HG02759 (cell line): ENCODE data around the gene MAP1A.

Experiments used
- ATAC-seq: cut with Tn5 transposase; IDR thresholded peaks from one replicate; pipeline ENCODE4 v1.9.1; 2021; ENCODE audit warnings: mild to moderate bottlenecking, moderate library complexity; ENCODE audit not compliant: unreplicated experiment

MAP1A gene

GRCh38 chr15:43517354-43518196 lies at the start of gene MAP1A:
Gene MAP1A (plus strand): TSS chr15:43517608. CDS start chr15:43521474, 3,866 bp downstream.
- no peak for ATAC-seq

GRCh38 chr15:43469867-43470266 lies 47.5 kb upstream of the MAP1A start:
- no peak for ATAC-seq

- ATAC-seq, result no peak
Measured at GRCh38 chr15:43471975-43472374, 45.4 kb upstream of the MAP1A start.

GRCh38 chr15:43473885-43474284 lies 43.5 kb upstream of the MAP1A start:
- ATAC-seq, result no peak

- no peak for ATAC-seq
Measured at GRCh38 chr15:43483297-43484128, 33.9 kb upstream of the MAP1A start.

DNA sequence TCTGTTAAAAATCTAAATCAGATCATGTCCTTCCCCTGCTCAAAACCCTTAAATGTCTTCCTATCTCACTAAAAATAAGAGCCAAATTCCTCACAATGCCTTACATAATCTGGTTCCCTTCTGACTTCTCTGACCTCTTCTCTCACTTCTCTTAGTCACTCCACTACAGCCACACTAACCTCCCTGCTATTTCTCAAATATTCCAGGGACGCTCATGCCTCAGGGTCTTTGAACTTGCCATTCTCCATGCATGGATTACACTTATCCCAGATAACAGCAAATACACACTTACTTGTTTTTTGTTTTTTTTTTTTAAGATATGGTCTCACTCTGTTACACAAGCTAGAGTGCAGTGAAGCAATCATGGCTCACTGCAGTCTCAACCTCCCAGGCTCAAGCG lies 33.0 kb upstream of the MAP1A start:
- ATAC-seq, result no peak

- ATAC-seq, result no peak
Measured at GRCh38 chr15:43487271-43487895, 30.0 kb upstream of the MAP1A start.

GRCh38 chr15:43488790-43489189 lies 28.6 kb upstream of the MAP1A start:
- no peak for ATAC-seq

DNA sequence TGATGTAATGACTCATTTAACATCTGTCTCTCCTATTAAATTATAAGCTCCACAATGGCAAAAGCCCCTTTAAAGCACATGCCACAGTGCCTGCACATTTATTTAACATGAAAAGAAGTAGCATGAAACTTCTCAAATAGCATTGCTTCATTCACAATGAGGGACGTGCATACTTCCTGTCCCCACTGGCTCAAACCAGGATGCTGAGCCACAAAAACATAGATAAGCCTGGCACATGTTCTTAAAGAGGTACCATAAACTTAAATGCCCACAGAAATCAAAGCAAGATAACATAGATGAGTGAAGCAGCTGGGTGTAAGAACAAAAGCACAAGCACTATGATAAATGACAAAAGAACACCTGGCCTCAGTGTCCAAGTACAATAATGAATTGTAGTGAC lies 28.2 kb upstream of the MAP1A start:
- ATAC-seq, result no peak

DNA sequence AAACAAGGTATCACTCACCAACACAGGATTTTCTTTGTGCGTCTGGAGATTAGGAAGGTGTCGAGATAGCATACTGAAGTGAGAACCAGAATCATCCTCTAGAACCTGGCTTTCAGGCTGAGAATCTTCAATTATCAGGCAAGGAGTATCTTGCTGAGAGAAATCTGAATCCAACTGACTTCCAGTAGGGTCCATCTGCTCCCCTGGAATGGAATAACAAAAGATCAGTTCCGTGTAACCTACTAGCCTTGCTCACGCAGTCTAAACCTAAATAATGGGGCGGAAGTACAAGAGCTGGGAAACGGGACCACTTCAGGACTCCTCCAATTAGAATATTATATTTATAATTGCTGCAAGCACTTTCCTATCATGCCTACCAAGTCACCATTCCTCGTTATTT lies 25.1 kb upstream of the MAP1A start:
- no peak for ATAC-seq

- peak; percentile 99 for ATAC-seq
Measured at GRCh38 chr15:43492673-43493601, 24.5 kb upstream of the MAP1A start, which contains the start of gene TP53BP1. Gene TP53BP1 (minus strand): TSS chr15:43493156. CDS start chr15:43493043, 113 bp downstream.

DNA sequence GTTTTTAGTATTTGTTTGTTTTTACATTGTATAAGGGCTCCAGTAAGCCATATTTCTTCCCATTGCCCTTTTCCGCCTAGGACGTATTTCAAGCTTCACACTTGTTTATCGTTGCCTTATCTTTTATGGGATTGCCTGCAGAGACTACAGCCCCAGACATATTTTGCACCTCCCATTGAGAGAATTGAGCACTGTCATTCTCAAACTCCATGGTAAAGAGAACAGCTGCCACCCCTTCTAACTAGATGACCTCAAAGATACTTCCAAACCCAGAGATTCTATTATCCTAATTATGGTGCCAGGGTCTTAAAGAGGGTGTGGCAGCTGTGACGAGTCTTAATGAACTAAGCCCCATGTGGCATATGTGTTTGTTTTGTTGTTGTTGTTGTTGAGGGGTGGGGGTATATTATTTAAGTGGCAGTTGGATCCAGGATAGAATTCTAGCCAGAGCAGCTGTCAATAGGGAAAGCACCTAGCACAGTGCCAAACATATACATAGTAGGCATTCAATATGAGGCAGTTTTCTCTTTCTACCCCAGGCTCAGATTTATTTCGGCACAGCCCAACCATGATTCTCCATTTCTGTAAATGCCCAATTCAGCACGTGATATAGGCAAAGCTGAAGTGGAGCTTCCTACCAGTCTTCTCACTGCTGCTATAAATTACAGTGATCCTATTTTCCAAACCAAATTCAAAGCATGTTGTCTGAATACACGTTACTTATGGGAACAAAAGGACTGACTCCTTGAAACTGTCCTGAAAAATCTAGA lies 23.5 kb upstream of the MAP1A start:
- ATAC-seq, result no peak

- no peak for ATAC-seq
Measured at GRCh38 chr15:43498990-43499389, 18.4 kb upstream of the MAP1A start.

DNA sequence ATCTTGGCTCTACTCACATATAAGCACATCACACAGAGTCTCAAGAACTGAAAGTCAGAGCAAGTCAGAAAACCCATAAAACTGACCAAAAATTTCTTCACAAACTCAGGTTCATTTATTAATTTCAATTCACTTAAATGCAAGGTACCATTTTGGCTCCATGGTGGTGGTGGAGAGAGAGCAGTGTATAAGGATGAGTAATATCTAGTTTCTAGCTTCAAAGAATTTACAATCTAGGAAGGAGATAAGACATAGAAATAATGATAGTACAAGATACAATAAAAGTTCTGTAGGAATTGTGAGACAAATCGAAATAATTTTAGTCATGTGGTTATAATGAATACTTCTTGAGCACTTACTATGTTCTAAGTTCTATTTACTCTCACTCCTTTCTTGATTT lies 17.8 kb upstream of the MAP1A start:
- ATAC-seq, result no peak

GRCh38 chr15:43505738-43506137 lies 11.7 kb upstream of the MAP1A start:
- ATAC-seq, result no peak

DNA sequence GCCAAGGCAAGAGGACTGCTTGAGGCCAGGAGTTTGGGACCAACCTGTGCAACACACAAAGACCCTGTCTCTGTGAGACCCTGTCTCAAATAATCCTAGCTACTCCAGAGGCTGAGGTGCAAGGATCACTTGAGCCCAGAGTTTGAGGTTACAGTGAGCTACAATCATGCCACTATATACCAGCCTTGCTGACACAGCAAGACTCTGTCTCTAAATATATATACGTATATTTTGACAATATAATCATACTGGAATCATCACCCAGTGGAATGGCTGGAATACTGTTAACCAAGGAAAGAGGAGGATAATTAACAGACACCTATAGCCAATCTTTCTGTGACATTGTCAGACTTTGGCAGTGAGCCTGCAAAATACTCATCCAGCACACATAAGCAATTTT lies 9.0 kb upstream of the MAP1A start:
- ATAC-seq, result no peak

- ATAC-seq, result no peak
Measured at GRCh38 chr15:43508991-43509659, 8.3 kb upstream of the MAP1A start.

- no peak for ATAC-seq
Measured at GRCh38 chr15:43509660-43510199, 7.7 kb upstream of the MAP1A start.
